Stimulated activated CD4-positive, alpha-beta T cell treated with anti-CD3 and anti-CD28 coated beads, Interleukin-4, amount 100 ng/mL, for 1 hour (primary cell): ENCODE results near the gene PADI3.
A peak's percentile ranks its signal among the peaks of the same experiment; 100 is the strongest.

ENCODE experiments used
- DNase-seq: peaks from one replicate; pipeline ENCODE4 v3.0.0-alpha.2; 2020

Gene PADI3

GRCh38 chr1:17274186-17275170 lies 25.6 kb downstream of the PADI3 start:
- DNase-seq: peak; percentile 15

GRCh38 chr1:17276568-17276967 lies 27.7 kb downstream of the PADI3 start:
- no peak for DNase-seq

GRCh38 chr1:17277511-17278159 lies 28.7 kb downstream of the PADI3 start:
- no peak for DNase-seq

GRCh38 chr1:17278996-17279830 lies 30.3 kb downstream of the PADI3 start:
- DNase-seq: no peak

GRCh38 chr1:17280436-17280835 lies 31.5 kb downstream of the PADI3 start:
- no peak for DNase-seq

- no peak for DNase-seq
These were observed 32.0 kb downstream of the PADI3 start for GRCh38 chr1:17280894-17281293.

GRCh38 chr1:17281775-17282181 lies 32.9 kb downstream of the PADI3 start:
- no peak for DNase-seq

- no peak for DNase-seq
These were observed 33.9 kb downstream of the PADI3 start for GRCh38 chr1:17282836-17283235.

- DNase-seq: no peak
These were observed 37.7 kb downstream of the PADI3 start for GRCh38 chr1:17286646-17287045.

- no peak for DNase-seq
These were observed 38.4 kb downstream of the PADI3 start for GRCh38 chr1:17287130-17287776.

- DNase-seq: no peak
These were observed 40.8 kb downstream of the PADI3 start for GRCh38 chr1:17289721-17290120.

GRCh38 chr1:17290553-17290952 lies 41.7 kb downstream of the PADI3 start:
- DNase-seq: no peak

GRCh38 chr1:17292299-17293160 lies 43.6 kb downstream of the PADI3 start:
- no peak for DNase-seq

GRCh38 chr1:17293681-17294425 lies 45.0 kb downstream of the PADI3 start:
- no peak for DNase-seq

GRCh38 chr1:17295292-17295691 lies 46.4 kb downstream of the PADI3 start:
- no peak for DNase-seq

GRCh38 chr1:17296086-17296485 lies 47.2 kb downstream of the PADI3 start:
- DNase-seq: no peak

GRCh38 chr1:17297991-17298390 lies 49.1 kb downstream of the PADI3 start:
- no peak for DNase-seq

- no peak for DNase-seq
These were observed 52.9 kb downstream of the PADI3 start for GRCh38 chr1:17301767-17302166.

GRCh38 chr1:17304151-17304825 lies 55.4 kb downstream of the PADI3 start:
- no peak for DNase-seq

- DNase-seq: no peak
These were observed 55.9 kb downstream of the PADI3 start for GRCh38 chr1:17304826-17305175.
